AG20443 (cell line): ENCODE results near the gene FAM227B.
A peak's percentile ranks its signal among the peaks of the same experiment; 100 is the strongest.

Experiments used
- DNase-seq: peaks from one replicate; pipeline ENCODE4 v3.0.0; 2012; ENCODE audit warnings: low spot score, mixed read lengths

The FAM227B gene

GRCh38 chr15:49296258-49296657, 324.4 kb downstream of the FAM227B start:
- no peak for DNase-seq

DNA sequence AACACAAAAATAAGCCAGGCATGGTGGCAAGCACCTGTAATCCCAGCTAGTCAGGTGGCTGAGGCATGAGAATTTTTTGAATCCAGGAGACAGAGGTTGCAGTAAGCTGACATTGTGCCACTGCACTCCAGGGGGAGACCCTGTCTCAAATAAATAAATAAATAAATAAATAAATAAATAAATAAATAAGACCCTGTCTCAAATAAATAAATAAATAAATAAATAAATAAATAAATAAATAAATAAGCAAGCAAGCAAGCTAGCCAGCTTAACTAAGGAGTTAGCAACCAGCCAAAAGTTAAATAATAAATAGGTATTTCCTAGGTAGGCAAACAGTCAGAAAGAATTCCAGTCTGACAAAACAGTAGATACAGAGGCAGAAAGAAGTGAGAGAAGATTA, 326.7 kb downstream of the FAM227B start:
- DNase-seq = no peak

DNA sequence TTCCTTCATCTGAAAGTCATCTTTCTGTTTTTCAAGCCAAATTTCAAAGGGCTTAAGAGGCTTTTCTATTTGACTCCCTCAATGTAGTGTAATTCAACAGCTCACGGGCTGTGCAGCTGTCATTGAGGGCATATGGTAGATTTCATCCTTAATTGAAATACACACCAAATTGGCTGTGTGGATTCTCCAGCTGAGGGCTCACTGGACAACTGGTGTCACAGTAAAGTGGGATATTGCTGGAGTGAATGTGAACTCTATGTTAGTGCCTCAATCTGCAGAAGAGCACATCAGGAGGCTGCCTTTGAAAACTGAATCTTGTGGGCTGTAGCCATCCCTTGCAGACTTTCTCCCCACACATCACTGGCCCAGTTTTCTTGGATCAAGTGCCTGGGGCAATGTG, 330.4 kb downstream of the FAM227B start:
- no peak for DNase-seq

GRCh38 chr15:49288391-49288790, 332.2 kb downstream of the FAM227B start:
- peak; percentile 15 for DNase-seq

- no peak for DNase-seq
These were observed 333.1 kb downstream of the FAM227B start for GRCh38 chr15:49287481-49287880.

GRCh38 chr15:49286649-49287404, 333.8 kb downstream of the FAM227B start:
- peak; percentile 14 for DNase-seq

GRCh38 chr15:49282366-49282765, 338.3 kb downstream of the FAM227B start:
- peak; percentile 86 for DNase-seq

DNA sequence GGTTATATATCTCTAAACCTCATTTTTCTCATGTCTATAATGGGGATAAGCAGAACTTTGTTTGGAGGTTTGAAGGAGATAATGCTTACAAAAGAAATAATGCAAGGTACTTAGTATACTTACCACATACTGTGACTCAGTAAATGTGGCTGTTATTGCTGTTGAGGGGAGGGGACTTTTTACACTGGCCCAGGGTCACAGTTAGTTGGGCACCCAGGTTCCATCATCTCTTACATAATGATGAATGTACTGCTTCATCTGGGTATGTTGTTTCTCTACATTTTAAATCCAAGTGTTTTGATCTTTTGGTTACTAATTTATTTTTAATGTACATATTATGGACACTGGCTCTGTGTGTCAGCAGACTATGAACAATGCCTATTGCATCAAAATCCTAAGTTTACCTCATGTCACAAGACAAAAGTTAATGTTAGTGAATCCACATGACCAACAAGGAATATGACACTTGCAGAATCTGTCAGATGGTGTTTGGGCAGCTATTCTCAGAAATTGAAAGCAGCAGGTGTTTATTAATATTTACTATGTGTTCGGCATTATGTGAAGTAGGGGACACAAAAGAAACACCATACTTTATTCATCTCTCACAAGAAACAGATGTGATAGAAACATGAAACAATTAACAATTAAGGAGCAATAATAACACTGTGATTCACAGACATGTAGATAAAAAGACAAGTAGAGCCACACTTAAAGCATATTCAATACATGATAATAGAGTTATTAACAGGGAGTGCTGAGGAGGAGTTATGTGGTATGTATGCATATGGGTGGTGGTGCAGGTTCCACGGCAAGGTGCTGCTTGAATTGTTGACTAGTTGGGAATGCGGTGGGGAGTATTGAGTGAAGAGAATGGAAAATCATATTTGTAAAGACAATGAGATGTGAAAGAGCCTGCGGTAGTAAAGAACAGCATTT, 340.8 kb downstream of the FAM227B start:
- DNase-seq = no peak

DNA sequence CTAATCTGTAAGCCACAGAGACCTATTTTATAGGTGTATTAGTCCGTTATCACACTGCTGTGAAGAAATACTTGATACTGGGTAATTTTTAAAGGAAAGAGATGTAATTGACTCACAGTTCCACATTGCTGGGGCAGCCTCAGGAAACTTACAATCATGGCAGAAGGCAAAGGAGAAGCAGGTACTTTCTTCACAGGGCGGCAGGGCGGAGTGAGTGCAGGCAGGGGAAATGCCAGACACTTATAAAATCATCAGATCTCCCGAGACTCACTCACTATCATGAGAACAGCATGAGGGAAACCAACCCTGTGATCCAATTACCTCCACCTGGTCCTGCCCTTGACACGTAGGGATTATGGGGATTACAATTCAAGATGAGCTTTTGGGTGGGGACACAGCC, 341.9 kb downstream of the FAM227B start:
- DNase-seq = no peak
